Panc1 (cell line): ENCODE results near the gene ZYX. TPM values are rescaled to one million over a fixed set of nuclear protein-coding genes. Genes with fewer than 3 reads are reported as not detected.

Source experiments
- ATAC-seq: fragments of 200-7000 bp; cut with Tn5 transposase; 2 replicates; pipeline ENCODE4 v1.9.1; 2020; ENCODE audit warnings: mild to moderate bottlenecking, moderate library complexity
- BruUV-seq: library from RNA; stranded (reverse); fragments of 400-500 nt; replicated peaks from 2 replicates; lab custom pipeline; 2021; lab: Mats Ljungman, UMichigan
- CTCF ChIA-PET: fragments of 300-600 bp; sonication (Branson Sonifier 250); formaldehyde crosslinking; loops from one replicate; lab custom pipeline; 2022; ENCODE audit warnings: antibody characterized with exemption; lab: Charles Lee
- POLR2A ChIA-PET: fragments of 300-600 bp; sonication (Branson Sonifier 250); formaldehyde crosslinking; loops from one replicate; lab custom pipeline; 2022; ENCODE audit warnings: antibody characterized with exemption; lab: Charles Lee
- DNase-seq: peaks from one replicate; pipeline ENCODE4 v3.0.0-alpha.2; 2010; ENCODE audit warnings: low read depth, low spot score
- H3K27ac ChIP-seq: 2 replicates; pipeline ENCODE4 v1.5.1; 2011; ENCODE audit warnings: mild to moderate bottlenecking, low read length, inconsistent platforms
- H3K27me3 ChIP-seq: fragments of 200-500 bp; sonication (Bioruptor generic); 2 replicates; pipeline ENCODE4 v1.6.0; 2014; ENCODE audit warnings: low read length, inconsistent platforms; ENCODE audit not compliant: control insufficient read depth, insufficient read depth
- H3K36me3 ChIP-seq: fragments of 200-500 bp; sonication (Bioruptor generic); 2 replicates; pipeline ENCODE4 v1.5.1; 2014; ENCODE audit warnings: inconsistent platforms, mild to moderate bottlenecking, low read length, moderate library complexity; ENCODE audit not compliant: control insufficient read depth, insufficient read depth
- H3K4me1 ChIP-seq: 2 replicates; pipeline ENCODE4 v1.5.1; 2011; ENCODE audit warnings: inconsistent platforms, mild to moderate bottlenecking, low read length, moderate library complexity; ENCODE audit not compliant: control insufficient read depth, insufficient read depth
- H3K4me3 ChIP-seq, 2 experiments: 2 replicates each; pipeline ENCODE4 v1.5.1; 2011 to 2012; ENCODE audit warnings: low read depth in 2 of 2, low read length in 2 of 2, mild to moderate bottlenecking in 2 of 2, inconsistent platforms in 1 of 2, moderate library complexity in 1 of 2
- H3K9me3 ChIP-seq: fragments of 200-500 bp; sonication (Bioruptor generic); 2 replicates; pipeline ENCODE4 v1.5.1; 2014; ENCODE audit warnings: low read depth, mild to moderate bottlenecking, inconsistent platforms, low read length, moderate library complexity; ENCODE audit not compliant: control insufficient read depth, insufficient read depth
- CTCF ChIP-seq: fragments of 450-650 bp; IDR thresholded peaks from 2 replicates; pipeline ENCODE4 v1.5.1; 2017; ENCODE audit warnings: mild to moderate bottlenecking
- POLR2AphosphoS5 ChIP-seq: IDR thresholded peaks from 2 replicates; pipeline ENCODE4 v1.6.1; 2012; ENCODE audit warnings: mild to moderate bottlenecking, low read depth, low read length, moderate library complexity
- REST ChIP-seq, 2 experiments: IDR thresholded peaks; 2 replicates each; pipeline ENCODE4 v1.6.1; 2011 to 2012; ENCODE audit warnings: low read depth in 2 of 2, control low read depth in 1 of 2, low read length in 1 of 2, mild to moderate bottlenecking in 1 of 2, moderate library complexity in 1 of 2; ENCODE audit not compliant: insufficient read depth in 1 of 2
- SIN3A ChIP-seq: IDR thresholded peaks from 2 replicates; pipeline ENCODE4 v1.6.1; 2012; ENCODE audit warnings: low read depth, mild to moderate bottlenecking, low read length, moderate library complexity, borderline replicate concordance; ENCODE audit not compliant: insufficient read depth
- TCF7L2 ChIP-seq: IDR thresholded peaks from 2 replicates; pipeline ENCODE4 v1.6.1; 2011; ENCODE audit warnings: mild to moderate bottlenecking, low read depth, low read length, inconsistent platforms
- in situ Hi-C: cut with HindIII; loops from 2 replicates; pipeline ENCODE4 v1.10.0; 2016; ENCODE audit warnings: low sequenced_read_pairs, low pct_unique_long_range_greater_than_20kb
- intact Hi-C: fragments of 100-400 bp; cut with micrococcal nuclease; formaldehyde crosslinking; loops from one replicate; pipeline ENCODE4 v1.10.0; 2022; ENCODE audit not compliant: unreplicated experiment
- total RNA-seq: library from RNA; stranded (reverse); gene quantifications from one replicate; pipeline ENCODE4 v1.2.1, GENCODE V29; 2021; ENCODE audit not compliant: unreplicated experiment

Gene ZYX
- total RNA-seq, 1 experiment from 2014 or later: 169 TPM

GRCh38 chr7:143396182-143396581, 15.0 kb downstream of the ZYX start:
- Histone ChIP-seq H3K36me3 (no peaks in the 10 kb centered on the region), H3K27ac (no peak overlapping the region), H3K9me3 (no peaks in the 10 kb centered on the region), H3K4me1 (no peaks in the 10 kb centered on the region), H3K4me3 (no peak overlapping the region), H3K27me3 (no peaks in the 10 kb centered on the region)
- POLR2A ChIA-PET: no interaction called here
- TF ChIP-seq CTCF: no peak
- no peak for TF ChIP-seq POLR2AphosphoS5
- TF ChIP-seq REST (IDR thresholded peaks at IDR 0.05; ENCODE audit: insufficient read depth in 1 of 2, low read depth in 2 of 2, low read length in 1 of 2): no peak
- no peak for TF ChIP-seq SIN3A
- no peak for TF ChIP-seq TCF7L2
- ATAC-seq (no peak), DNase-seq (no peak)
- CTCF ChIA-PET: no interaction called here
- in situ Hi-C loops (no loop called here), intact Hi-C loops (no loop called here)
- BruUV-seq: no TSS peak

- Histone ChIP-seq H3K4me1 (no peaks in the 10 kb centered on the region), H3K27ac (no peak overlapping the region), H3K36me3 (no peaks in the 10 kb centered on the region), H3K4me3 (no peak overlapping the region), H3K27me3 (no peaks in the 10 kb centered on the region), H3K9me3 (no peaks in the 10 kb centered on the region)
- ATAC-seq (no peak), DNase-seq (no peak)
- ChIA-PET POLR2A (no interaction called here), CTCF (no interaction called here)
- BruUV-seq: no TSS peak
- in situ Hi-C loops (no loop called here), intact Hi-C loops (no loop called here)
- no peak for TF ChIP-seq TCF7L2
- no peak for TF ChIP-seq SIN3A
- TF ChIP-seq POLR2AphosphoS5: no peak
- no peak for TF ChIP-seq REST (IDR thresholded peaks at IDR 0.05; ENCODE audit: insufficient read depth in 1 of 2, low read depth in 2 of 2, low read length in 1 of 2)
- no peak for TF ChIP-seq CTCF
Observed at GRCh38 chr7:143396625-143397556, 15.7 kb downstream of the ZYX start.
